Spleen (tissue), 11 donors: ENCODE data around the gene ASTN1. TPM values are rescaled to one million over a fixed set of nuclear protein-coding genes. Genes with fewer than 3 reads are reported as not detected.

Experiments used
- DNase-seq: peaks from one replicate; pipeline ENCODE4 v3.0.0-alpha.2; 2020
- H3K27ac ChIP-seq, 8 donors: fragments of 200-600 bp; sonication (generic) in 7 of 8; 1 replicate in 4 of 8; 2 replicates in 4 of 8; pipeline versions ENCODE4 v1.5.0 to v1.8.0; 2016 to 2021; ENCODE audit warnings: inconsistent platforms in 4 of 8, mild to moderate bottlenecking in 4 of 8, moderate library complexity in 1 of 8
- H3K27me3 ChIP-seq, 7 donors: fragments of 200-600 bp; sonication (generic) in 6 of 7; replicated peaks in 1 of 7; 1 replicate in 4 of 7; 2 replicates in 3 of 7; pipeline versions ENCODE4 v1.5.0 to v1.8.0; 2016 to 2021; ENCODE audit warnings: inconsistent platforms in 3 of 7, mild to moderate bottlenecking in 1 of 7
- H3K36me3 ChIP-seq, 6 donors: fragments of 200-600 bp; sonication (generic) in 5 of 6; 1 replicate in 4 of 6; 2 replicates in 2 of 6; pipeline versions ENCODE4 v1.5.0 to v1.8.0; 2016 to 2021; ENCODE audit warnings: inconsistent platforms in 2 of 6
- H3K4me1 ChIP-seq, 6 donors: fragments of 200-600 bp; sonication (generic) in 5 of 6; 1 replicate in 3 of 6; 2 replicates in 3 of 6; pipeline versions ENCODE4 v1.5.0 to v1.8.0; 2016 to 2021; ENCODE audit warnings: inconsistent platforms in 3 of 6
- H3K4me3 ChIP-seq, 8 donors: fragments of 200-600 bp; sonication (generic) in 7 of 8; 1 replicate in 4 of 8; 2 replicates in 4 of 8; pipeline versions ENCODE4 v1.5.0 to v1.8.0; 2016 to 2021; ENCODE audit warnings: inconsistent platforms in 4 of 8, mild to moderate bottlenecking in 4 of 8, moderate library complexity in 2 of 8
- H3K9me3 ChIP-seq, 8 donors: fragments of 200-600 bp; sonication (generic) in 7 of 8; 1 replicate in 4 of 8; 2 replicates in 4 of 8; pipeline versions ENCODE4 v1.5.0 to v1.8.0; 2016 to 2021; ENCODE audit warnings: inconsistent platforms in 4 of 8
- CTCF ChIP-seq, 11 experiments: fragments of 200-600 bp in 7 of 11; fragments of 450-650 bp in 4 of 11; sonication (generic) in 4 of 11; IDR thresholded peaks in 8 of 11; conservative IDR thresholded peaks in 3 of 11; 1 replicate in 7 of 11; 2 replicates in 4 of 11; pipeline versions ENCODE4 v1.4.0 to v1.8.0; 2016 to 2021; ENCODE audit warnings: antibody characterized with exemption in 11 of 11, inconsistent platforms in 4 of 11, mild to moderate bottlenecking in 1 of 11
- POLR2A ChIP-seq, 3 donors: fragments of 450-650 bp; IDR thresholded peaks; one replicate each; pipeline ENCODE4 v1.5.1; 2017; ENCODE audit warnings: antibody characterized with exemption in 3 of 3, mild to moderate bottlenecking in 1 of 3
- POLR2AphosphoS5 ChIP-seq, 3 donors: sonication (generic); formaldehyde crosslinking; IDR thresholded peaks; one replicate each; pipeline ENCODE4 v1.5.1; 2017; ENCODE audit warnings: antibody characterized with exemption in 3 of 3
- WGBS, 5 donors: extraction: QIAGEN DNeasy Blood & Tissue Kit in 3 of 5; methylation state at CpG; one replicate each; pipeline versions ENCODE4 v1.1.5 to v1.1.7; 2013 to 2018; 5-methylcytosine and 5-hydroxymethylcytosine counted together
- intact Hi-C: fragments of 100-400 bp; cut with DNase I; formaldehyde crosslinking; loops from one replicate; pipeline ENCODE4 v1.15.0; 2023; ENCODE audit warnings: low total_unique reads
- polyA plus RNA-seq, 3 donors: library from polyadenylated mRNA; stranded (reverse); fragments of 200-250 nt; gene quantifications; one replicate each; pipeline ENCODE4 v1.2.1, GENCODE V29; 2013
- total RNA-seq, 7 donors: library from RNA; depleted of rRNA in 3 of 7; stranded (reverse); fragments of >200 nt in 3 of 7; fragmentation: NEBNext Ultra II Directional in 4 of 7; extraction: Animal tissue kit (Norgen Biotek cat#: 25700) in 4 of 7; gene quantifications; one replicate each; pipeline versions ENCODE4 v1.1.0 to v1.2.1, GENCODE V29; 2016 to 2021
- donor health status: healthy with polysubstance abuse.
- donor health status: DM: no; HTN: no; CAD: no; lungs with moderate emphysema.
- donor health status: DM: no; HTN: no; CAD: no.
- donor health status: Bipolar disorder and iron deficiency.
- donor health status: healthy.
- donor health status: DM: no; HTN: no; CAD: no.
- donor health status: DM: yes; HTN: yes; CAD: no.

The ASTN1 gene
- total and polyA plus RNA-seq, 10 donors = 0.56 to 7.5 (median 4.2) TPM

GRCh38 chr1:177145106-177146070 is 19.1 kb downstream of the ASTN1 start:
- no peaks in the 10 kb centered on the region for H3K36me3 ChIP-seq
- no peak overlapping the region for H3K27ac ChIP-seq
- H3K27me3 ChIP-seq = no peaks in the 10 kb centered on the region
- H3K4me3 ChIP-seq = no peak overlapping the region
- no peaks in the 10 kb centered on the region for H3K9me3 ChIP-seq
- no peak for DNase-seq
- no peaks in the 10 kb centered on the region for H3K4me1 ChIP-seq
- TF ChIP-seq POLR2AphosphoS5 (IDR thresholded peaks at IDR 0.05) = no peak
- TF ChIP-seq POLR2A (IDR thresholded peaks at IDR 0.05) = no peak
- TF ChIP-seq CTCF (IDR thresholded peaks at IDR 0.05 in 8 of 11, conservative IDR thresholded peaks at IDR 0.05 in 3 of 11) = no peak
- intact Hi-C loops = no loop called here
- WGBS, 5 donors = 65 to 74% (median 71%) methylated on average over 3 of the region's 3 CpGs

GRCh38 chr1:177142791-177143271 is 21.7 kb downstream of the ASTN1 start:
- intact Hi-C loops = no loop called here
- WGBS, 5 donors = 61 to 72% (median 65%) methylated on average over 4 of the region's 4 CpGs
- H3K27ac ChIP-seq = no peak overlapping the region
- H3K9me3 ChIP-seq = no peaks in the 10 kb centered on the region
- no peak for DNase-seq
- no peak overlapping the region for H3K4me3 ChIP-seq
- no peaks in the 10 kb centered on the region for H3K36me3 ChIP-seq
- TF ChIP-seq POLR2A (IDR thresholded peaks at IDR 0.05) = no peak
- no peak for TF ChIP-seq CTCF (IDR thresholded peaks at IDR 0.05 in 8 of 11, conservative IDR thresholded peaks at IDR 0.05 in 3 of 11)
- TF ChIP-seq POLR2AphosphoS5 (IDR thresholded peaks at IDR 0.05) = no peak
- no peaks in the 10 kb centered on the region for H3K4me1 ChIP-seq
- H3K27me3 ChIP-seq = no peaks in the 10 kb centered on the region

GRCh38 chr1:177142010-177142409 is 22.5 kb downstream of the ASTN1 start:
- no peaks in the 10 kb centered on the region for H3K36me3 ChIP-seq
- H3K27ac ChIP-seq = no peak overlapping the region
- no peak for DNase-seq
- 74 to 85% (median 81%) methylated on average over 1 of the region's 1 CpG for WGBS, 5 donors
- H3K4me1 ChIP-seq = no peaks in the 10 kb centered on the region
- TF ChIP-seq CTCF (IDR thresholded peaks at IDR 0.05 in 8 of 11, conservative IDR thresholded peaks at IDR 0.05 in 3 of 11) = no peak
- no peak for TF ChIP-seq POLR2A (IDR thresholded peaks at IDR 0.05)
- TF ChIP-seq POLR2AphosphoS5 (IDR thresholded peaks at IDR 0.05) = no peak
- H3K9me3 ChIP-seq = no peaks in the 10 kb centered on the region
- intact Hi-C loops = no loop called here
- no peaks in the 10 kb centered on the region for H3K27me3 ChIP-seq
- H3K4me3 ChIP-seq = no peak overlapping the region

- no peak overlapping the region for H3K4me3 ChIP-seq
- H3K4me1 ChIP-seq = no peaks in the 10 kb centered on the region
- no peaks in the 10 kb centered on the region for H3K27me3 ChIP-seq
- H3K9me3 ChIP-seq = no peaks in the 10 kb centered on the region
- no peak for DNase-seq
- WGBS, 5 donors = 72 to 80% (median 79%) methylated on average over 4 of the region's 4 CpGs
- no peaks in the 10 kb centered on the region for H3K36me3 ChIP-seq
- intact Hi-C loops = no loop called here
- TF ChIP-seq POLR2A (IDR thresholded peaks at IDR 0.05) (no peak), POLR2AphosphoS5 (IDR thresholded peaks at IDR 0.05) (no peak), CTCF (IDR thresholded peaks at IDR 0.05 in 8 of 11, conservative IDR thresholded peaks at IDR 0.05 in 3 of 11) (no peak)
- no peak overlapping the region for H3K27ac ChIP-seq
Measured at GRCh38 chr1:177138347-177138746, 26.2 kb downstream of the ASTN1 start.
